GM04504 (cell line): Measurements from ENCODE around the gene AGPS.
A peak's percentile ranks its signal among the peaks of the same experiment; 100 is the strongest.
"Not testable (repeated sequence)": the region's sequence is repeated elsewhere in the genome, so short reads cannot be mapped to it uniquely, and the experiment has no call there.

Source experiments
- DNase-seq: peaks from one replicate; pipeline ENCODE4 v3.0.0-alpha.2; 2012; ENCODE audit warnings: low read depth

The AGPS gene

GRCh38 chr2:177385151-177385550 lies 7.4 kb upstream of the AGPS start:
- no peak for DNase-seq

GRCh38 chr2:177391822-177392372 lies 676 bp upstream of the AGPS start:
- DNase-seq: no peak

- no peak for DNase-seq
Observed at GRCh38 chr2:177393203-177393755, 706 bp downstream of the AGPS start.

- no peak for DNase-seq
Observed at GRCh38 chr2:177393824-177394593, 1.4 kb downstream of the AGPS start.

- DNase-seq: no peak
Observed at GRCh38 chr2:177394594-177394973, 2.0 kb downstream of the AGPS start.

GRCh38 chr2:177395351-177396065 lies 2.9 kb downstream of the AGPS start:
- DNase-seq: no peak

- DNase-seq: peak; percentile 26
Observed at GRCh38 chr2:177396703-177397460, 4.3 kb downstream of the AGPS start.

- DNase-seq: peak; percentile 93
Observed at GRCh38 chr2:177397481-177398289, 5.1 kb downstream of the AGPS start.

GRCh38 chr2:177398290-177398683 lies 5.7 kb downstream of the AGPS start:
- no peak for DNase-seq

- DNase-seq: no peak
Observed at GRCh38 chr2:177398791-177399190, 6.2 kb downstream of the AGPS start.

GRCh38 chr2:177399376-177399775 lies 6.8 kb downstream of the AGPS start:
- DNase-seq: no peak

- no peak for DNase-seq
Observed at GRCh38 chr2:177400337-177400923, 7.9 kb downstream of the AGPS start.

- DNase-seq: no peak
Observed at GRCh38 chr2:177402096-177402495, 9.5 kb downstream of the AGPS start.

GRCh38 chr2:177403838-177404237 lies 11.3 kb downstream of the AGPS start:
- no peak for DNase-seq

GRCh38 chr2:177404243-177404642 lies 11.7 kb downstream of the AGPS start:
- no peak for DNase-seq

- DNase-seq: no peak
Observed at GRCh38 chr2:177405029-177405692, 12.6 kb downstream of the AGPS start.

GRCh38 chr2:177406182-177406581 lies 13.6 kb downstream of the AGPS start:
- DNase-seq: no peak

- DNase-seq: no peak
Observed at GRCh38 chr2:177407031-177407430, 14.5 kb downstream of the AGPS start.

GRCh38 chr2:177410629-177411028 lies 18.1 kb downstream of the AGPS start:
- DNase-seq: not testable (repeated sequence)

GRCh38 chr2:177413703-177414102 lies 21.1 kb downstream of the AGPS start:
- DNase-seq: no peak
